Ovary (tissue), 9 donors: Measurements from ENCODE around the gene UFSP1. TPM values are rescaled to one million over a fixed set of nuclear protein-coding genes. Genes with fewer than 3 reads are reported as not detected.

ENCODE experiments used
- DNase-seq, 5 donors: peaks; one replicate each; pipeline ENCODE4 v3.0.0-alpha.2; 2019 to 2020
- H3K27ac ChIP-seq, 2 donors: fragments of 200-600 bp; one replicate each; pipeline versions ENCODE4 v1.5.1 to v1.8.0; 2019 to 2022
- H3K27me3 ChIP-seq: fragments of 200-600 bp; one replicate; pipeline ENCODE4 v1.8.0; 2022
- H3K36me3 ChIP-seq: fragments of 200-600 bp; sonication (generic); one replicate; pipeline ENCODE4 v1.5.1; 2019
- H3K4me1 ChIP-seq: one replicate; pipeline ENCODE4 v1.8.1; 2013; ENCODE audit warnings: mild to moderate bottlenecking, moderate library complexity; ENCODE audit not compliant: insufficient read depth
- H3K4me3 ChIP-seq: fragments of 200-600 bp; sonication (generic); one replicate; pipeline ENCODE4 v1.5.1; 2017
- H3K9me3 ChIP-seq, 2 donors: fragments of 200-600 bp in 1 of 2; sonication (generic) in 1 of 2; one replicate each; pipeline versions ENCODE4 v1.5.1 to v1.8.1; 2013 to 2019; ENCODE audit warnings: mild to moderate bottlenecking in 1 of 2, moderate library complexity in 1 of 2
- EP300 ChIP-seq: sonication (generic); formaldehyde crosslinking; IDR thresholded peaks from one replicate; pipeline ENCODE4 v1.6.1; 2017; ENCODE audit warnings: antibody characterized with exemption
- POLR2A ChIP-seq: fragments of 450-650 bp; IDR thresholded peaks from one replicate; pipeline ENCODE4 v1.6.1; 2017; ENCODE audit warnings: antibody characterized with exemption, mild to moderate bottlenecking, moderate library complexity
- WGBS, 3 donors: extraction: QIAGEN DNeasy Blood & Tissue Kit in 1 of 3; methylation state at CpG; one replicate each; pipeline versions ENCODE4 v1.1.5 to v1.1.7; 2013 to 2017; 5-methylcytosine and 5-hydroxymethylcytosine counted together
- intact Hi-C, 4 donors: fragments of 100-400 bp; cut with DNase I; formaldehyde crosslinking; loops; one replicate each; pipeline versions ENCODE4 v1.11.0 to v1.15.1; 2022 to 2023
- polyA plus RNA-seq, 2 donors: library from polyadenylated mRNA; stranded (reverse); fragments of 200-250 nt in 1 of 2; fragments of 350-450 nt in 1 of 2; fragmentation: Illumina TruSeq in 1 of 2; extraction: RNeasy Lipid Tissue Mini Kit (QIAGEN cat#74804) in 1 of 2; gene quantifications; one replicate each; pipeline ENCODE4 v1.2.3, GENCODE V29; 2013 to 2014
- total RNA-seq, 7 donors: library from RNA; depleted of rRNA in 2 of 7; stranded (reverse); fragments of >200 nt in 2 of 7; fragmentation: NEBNext Ultra II Directional in 3 of 7; extraction: Animal tissue kit (Norgen Biotek cat#: 25700) in 3 of 7; gene quantifications; one replicate each; pipeline versions ENCODE4 v1.1.0 to v1.2.4, GENCODE V29; 2016 to 2023
- TF ChIP-seq, protein P1 (sequence below), 3 donors: fragments of 450-650 bp in 2 of 3; fragments of 200-600 bp in 1 of 3; IDR thresholded peaks; one replicate each; pipeline versions ENCODE4 v1.5.1 to v1.8.0; 2016 to 2022; ENCODE audit warnings: antibody characterized with exemption in 3 of 3, mild to moderate bottlenecking in 1 of 3
- donor health status: DM: no; HTN: no; CAD: no; lungs with moderate emphysema.
- donor health status: DM: no; HTN: no; CAD: no.
- donor health status: Bipolar disorder and iron deficiency.
- donor health status: DM: yes; HTN: yes; CAD: no.
- donor health status: DM: no; HTN: no; CAD: no.
- donor health status: DM: yes; HTN: yes; CAD: no.

The UFSP1 gene
- total and polyA plus RNA-seq, 9 donors: 0.38 to 7.9 (median 3.7) TPM

GRCh38 chr7:100863406-100863950 is 26.0 kb downstream of the UFSP1 start:
- H3K36me3 ChIP-seq: no peaks in the 10 kb centered on the region
- TF ChIP-seq POLR2A: no peak
- TF ChIP-seq EP300: no peak
- TF ChIP-seq, protein P1, sequence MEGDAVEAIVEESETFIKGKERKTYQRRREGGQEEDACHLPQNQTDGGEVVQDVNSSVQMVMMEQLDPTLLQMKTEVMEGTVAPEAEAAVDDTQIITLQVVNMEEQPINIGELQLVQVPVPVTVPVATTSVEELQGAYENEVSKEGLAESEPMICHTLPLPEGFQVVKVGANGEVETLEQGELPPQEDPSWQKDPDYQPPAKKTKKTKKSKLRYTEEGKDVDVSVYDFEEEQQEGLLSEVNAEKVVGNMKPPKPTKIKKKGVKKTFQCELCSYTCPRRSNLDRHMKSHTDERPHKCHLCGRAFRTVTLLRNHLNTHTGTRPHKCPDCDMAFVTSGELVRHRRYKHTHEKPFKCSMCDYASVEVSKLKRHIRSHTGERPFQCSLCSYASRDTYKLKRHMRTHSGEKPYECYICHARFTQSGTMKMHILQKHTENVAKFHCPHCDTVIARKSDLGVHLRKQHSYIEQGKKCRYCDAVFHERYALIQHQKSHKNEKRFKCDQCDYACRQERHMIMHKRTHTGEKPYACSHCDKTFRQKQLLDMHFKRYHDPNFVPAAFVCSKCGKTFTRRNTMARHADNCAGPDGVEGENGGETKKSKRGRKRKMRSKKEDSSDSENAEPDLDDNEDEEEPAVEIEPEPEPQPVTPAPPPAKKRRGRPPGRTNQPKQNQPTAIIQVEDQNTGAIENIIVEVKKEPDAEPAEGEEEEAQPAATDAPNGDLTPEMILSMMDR (IDR thresholded peaks at IDR 0.05): no peak
- H3K27me3 ChIP-seq: no peaks in the 10 kb centered on the region
- H3K9me3 ChIP-seq: no peaks in the 10 kb centered on the region
- no peak overlapping the region for H3K4me3 ChIP-seq
- H3K4me1 ChIP-seq: peaks cover 10% of the 10 kb centered on the region
- no peak for DNase-seq
- WGBS, 3 donors: 63 to 74% (median 65%) methylated on average over 10 of the region's 10 CpGs
- intact Hi-C loops: loop anchor here in 3 of 4 donors (10.0 kb wide), 2 partner anchors 159 to 389 kb away; partner anchors contain the start of genes TSC22D4 (in 2 of the 3) and POP7 (in 1 of the 3)
- no peak overlapping the region for H3K27ac ChIP-seq

DNA sequence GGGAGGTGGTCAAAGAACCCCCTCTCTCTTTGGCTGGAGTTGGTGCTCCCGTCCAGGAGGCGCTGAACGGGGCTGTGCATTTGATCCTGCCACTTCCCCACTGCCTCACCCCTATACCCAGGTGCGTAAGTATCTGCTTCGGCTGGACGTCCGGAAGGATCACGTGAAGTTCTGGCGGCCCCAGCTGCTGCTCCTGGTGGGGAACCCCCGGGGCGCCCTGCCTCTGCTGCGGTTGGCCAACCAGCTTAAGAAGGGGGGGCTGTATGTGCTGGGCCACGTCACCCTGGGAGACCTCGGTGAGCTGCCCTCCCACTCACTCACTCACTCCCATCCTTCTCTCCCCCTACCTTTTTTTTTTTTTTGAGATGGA is 27.9 kb downstream of the UFSP1 start:
- 80 to 87% (median 87%) methylated on average over 14 of the region's 14 CpGs for WGBS, 3 donors
- no peak overlapping the region for H3K4me3 ChIP-seq
- no peak for DNase-seq
- H3K27me3 ChIP-seq: no peaks in the 10 kb centered on the region
- no peak overlapping the region for H3K27ac ChIP-seq
- peaks cover 5% of the 10 kb centered on the region for H3K4me1 ChIP-seq
- TF ChIP-seq EP300 (no peak), POLR2A (no peak)
- TF ChIP-seq, protein P1 (IDR thresholded peaks at IDR 0.05): no peak
- intact Hi-C loops: loop anchor here in 3 of 4 donors (10.0 kb wide), 2 partner anchors 157 to 387 kb away; partner anchors contain the start of genes TSC22D4 (in 2 of the 3) and POP7 (in 1 of the 3)
- H3K9me3 ChIP-seq: no peaks in the 10 kb centered on the region
- no peaks in the 10 kb centered on the region for H3K36me3 ChIP-seq

- no peak overlapping the region for H3K27ac ChIP-seq
- 88 to 92% (median 91%) methylated on average over 18 of the region's 18 CpGs for WGBS, 3 donors
- H3K27me3 ChIP-seq: no peaks in the 10 kb centered on the region
- H3K9me3 ChIP-seq: no peaks in the 10 kb centered on the region
- no peak for DNase-seq
- intact Hi-C loops: loop anchor here in 3 of 4 donors (10.0 kb wide), 2 partner anchors 156 to 386 kb away; partner anchors contain the start of genes TSC22D4 (in 2 of the 3) and POP7 (in 1 of the 3)
- no peaks in the 10 kb centered on the region for H3K4me1 ChIP-seq
- no peaks in the 10 kb centered on the region for H3K36me3 ChIP-seq
- TF ChIP-seq, protein P1 (IDR thresholded peaks at IDR 0.05): no peak
- no peak for TF ChIP-seq EP300
- no peak overlapping the region for H3K4me3 ChIP-seq
These were observed 28.6 kb downstream of the UFSP1 start for GRCh38 chr7:100860702-100861615.

GRCh38 chr7:100859856-100860255 is 29.7 kb downstream of the UFSP1 start:
- H3K27me3 ChIP-seq: no peaks in the 10 kb centered on the region
- H3K9me3 ChIP-seq: no peaks in the 10 kb centered on the region
- no peak overlapping the region for H3K27ac ChIP-seq
- no peak for TF ChIP-seq EP300
- TF ChIP-seq POLR2A: no peak
- TF ChIP-seq, protein P1 (IDR thresholded peaks at IDR 0.05): no peak
- 83 to 90% (median 84%) methylated on average over 15 of the region's 15 CpGs for WGBS, 3 donors
- intact Hi-C loops: loop anchor here (10.0 kb wide), 4 partner anchors 55 to 385 kb away; partner anchors contain the start of genes TSC22D4 (in 3 of the 4), FBXO24 (in 1 of the 4), LRCH4 (in 1 of the 4) and POP7 (in 1 of the 4)
- no peaks in the 10 kb centered on the region for H3K36me3 ChIP-seq
- no peaks in the 10 kb centered on the region for H3K4me1 ChIP-seq
- no peak for DNase-seq
- no peak overlapping the region for H3K4me3 ChIP-seq
